ENCODE measurements around the gene MRPL48.

The MRPL48 gene

DNA sequence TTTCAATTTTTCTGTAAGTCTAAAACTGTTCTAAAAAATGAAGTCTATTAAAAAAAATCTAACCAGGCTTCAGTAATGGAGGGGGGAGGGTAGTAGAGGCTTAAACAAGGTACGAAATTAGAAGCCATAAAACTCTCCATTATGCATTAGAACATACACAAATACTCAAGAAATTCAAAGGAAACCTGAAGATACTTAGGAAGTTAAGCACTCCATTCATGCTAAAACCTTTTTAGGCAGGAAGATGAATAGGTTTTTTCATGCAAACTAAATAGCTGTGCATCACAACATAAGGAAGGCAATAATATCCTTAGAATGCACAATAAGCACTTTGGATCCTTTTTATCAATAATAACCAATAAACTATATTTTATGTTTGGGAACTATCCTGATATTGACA, 29.2 kb upstream of the MRPL48 start:
- DNase-seq (ENCODE audit: low spot score) = no peak
- ChIA-PET CTCF (no interaction called here), POLR2A (ENCODE audit: low non-redundant PET) (no interaction called here)
- no peak overlapping the region for H3K27ac ChIP-seq
- TF ChIP-seq, protein P1, sequence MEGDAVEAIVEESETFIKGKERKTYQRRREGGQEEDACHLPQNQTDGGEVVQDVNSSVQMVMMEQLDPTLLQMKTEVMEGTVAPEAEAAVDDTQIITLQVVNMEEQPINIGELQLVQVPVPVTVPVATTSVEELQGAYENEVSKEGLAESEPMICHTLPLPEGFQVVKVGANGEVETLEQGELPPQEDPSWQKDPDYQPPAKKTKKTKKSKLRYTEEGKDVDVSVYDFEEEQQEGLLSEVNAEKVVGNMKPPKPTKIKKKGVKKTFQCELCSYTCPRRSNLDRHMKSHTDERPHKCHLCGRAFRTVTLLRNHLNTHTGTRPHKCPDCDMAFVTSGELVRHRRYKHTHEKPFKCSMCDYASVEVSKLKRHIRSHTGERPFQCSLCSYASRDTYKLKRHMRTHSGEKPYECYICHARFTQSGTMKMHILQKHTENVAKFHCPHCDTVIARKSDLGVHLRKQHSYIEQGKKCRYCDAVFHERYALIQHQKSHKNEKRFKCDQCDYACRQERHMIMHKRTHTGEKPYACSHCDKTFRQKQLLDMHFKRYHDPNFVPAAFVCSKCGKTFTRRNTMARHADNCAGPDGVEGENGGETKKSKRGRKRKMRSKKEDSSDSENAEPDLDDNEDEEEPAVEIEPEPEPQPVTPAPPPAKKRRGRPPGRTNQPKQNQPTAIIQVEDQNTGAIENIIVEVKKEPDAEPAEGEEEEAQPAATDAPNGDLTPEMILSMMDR (conservative IDR thresholded peaks at IDR 0.05; ENCODE audit: low read depth) = no peak

DNA sequence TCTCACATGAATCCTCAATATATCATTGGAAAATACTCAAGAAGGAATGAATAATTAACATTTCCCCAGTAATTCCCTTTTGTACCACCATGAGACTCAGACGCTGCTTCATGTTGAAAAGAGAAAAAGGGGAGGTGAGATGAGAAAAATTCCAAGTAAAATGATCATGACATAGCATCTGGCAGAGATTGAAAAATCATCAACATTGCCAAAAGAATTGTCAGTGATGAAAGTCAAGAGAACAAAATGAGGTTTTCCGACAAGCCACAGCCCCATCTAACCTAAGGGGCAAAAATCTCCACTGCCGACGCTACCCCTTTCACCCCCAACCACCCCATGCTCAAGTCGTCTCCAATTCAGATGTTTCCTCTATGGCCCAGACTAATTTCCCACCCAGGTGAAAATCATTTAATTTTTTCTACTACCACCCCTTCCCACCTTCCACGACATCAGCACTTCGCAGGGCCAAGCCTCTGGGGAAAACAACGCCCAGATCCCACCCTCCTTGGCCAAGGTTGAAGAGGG, 28.0 kb upstream of the MRPL48 start:
- peak; percentile 5 for DNase-seq (ENCODE audit: low spot score)
- H3K27ac ChIP-seq = peak overlapping the region; percentile 96
- TF ChIP-seq, protein P1 (conservative IDR thresholded peaks at IDR 0.05; ENCODE audit: low read depth) = peak; percentile 15; the same call in 1 of the 2 replicates
- ChIA-PET POLR2A (ENCODE audit: low non-redundant PET) (interaction anchor here (1.0 kb wide), 1 partner anchor 86 kb away, joined by 3 read pairs; no protein-coding TSS in a partner anchor), CTCF (interaction anchor here (0.6 kb wide), 1 partner anchor 244 kb away, joined by 3 read pairs; no protein-coding TSS in a partner anchor)

DNA sequence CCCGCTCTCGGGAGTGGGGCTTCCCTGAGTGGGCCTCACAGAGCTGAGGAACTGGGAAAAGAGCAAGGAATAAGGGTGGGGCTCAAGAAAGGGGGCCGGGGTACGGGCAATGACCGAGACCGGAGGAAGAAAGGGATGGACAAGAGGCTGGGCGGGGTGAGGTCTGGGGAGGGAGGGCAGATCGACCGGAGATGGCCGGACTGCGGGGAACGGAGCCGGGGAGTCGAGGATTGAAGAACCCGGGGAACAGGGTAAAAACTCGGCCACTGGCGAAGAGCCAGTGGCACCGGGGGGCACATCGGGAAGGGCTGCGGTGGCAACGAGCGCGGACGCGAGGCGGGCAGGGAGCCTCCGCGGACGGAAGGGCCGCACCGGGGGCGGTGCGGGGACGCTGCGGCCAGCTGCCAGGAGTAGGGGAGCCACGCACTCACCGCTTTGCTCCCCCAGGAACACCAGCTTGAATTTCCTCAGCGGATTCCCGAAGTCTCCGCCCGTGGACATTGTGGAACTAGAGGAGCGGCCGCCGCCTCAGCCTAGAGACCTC, 27.5 kb upstream of the MRPL48 start:
- TF ChIP-seq, protein P1 (conservative IDR thresholded peaks at IDR 0.05; ENCODE audit: low read depth) = no peak
- peak overlapping the region; percentile 96 for H3K27ac ChIP-seq
- peak; percentile 32 for DNase-seq (ENCODE audit: low spot score)
- ChIA-PET POLR2A (ENCODE audit: low non-redundant PET) (interaction anchor here (0.5 to 2.1 kb wide), 3 partner anchors 14 to 86 kb away, joined by 3 to 11 read pairs (median 4); no protein-coding TSS in a partner anchor), CTCF (interaction anchor here (0.6 to 0.7 kb wide), 3 partner anchors 242 to 1036 kb away, joined by 3 to 4 read pairs (median 3); no protein-coding TSS in a partner anchor)

DNA sequence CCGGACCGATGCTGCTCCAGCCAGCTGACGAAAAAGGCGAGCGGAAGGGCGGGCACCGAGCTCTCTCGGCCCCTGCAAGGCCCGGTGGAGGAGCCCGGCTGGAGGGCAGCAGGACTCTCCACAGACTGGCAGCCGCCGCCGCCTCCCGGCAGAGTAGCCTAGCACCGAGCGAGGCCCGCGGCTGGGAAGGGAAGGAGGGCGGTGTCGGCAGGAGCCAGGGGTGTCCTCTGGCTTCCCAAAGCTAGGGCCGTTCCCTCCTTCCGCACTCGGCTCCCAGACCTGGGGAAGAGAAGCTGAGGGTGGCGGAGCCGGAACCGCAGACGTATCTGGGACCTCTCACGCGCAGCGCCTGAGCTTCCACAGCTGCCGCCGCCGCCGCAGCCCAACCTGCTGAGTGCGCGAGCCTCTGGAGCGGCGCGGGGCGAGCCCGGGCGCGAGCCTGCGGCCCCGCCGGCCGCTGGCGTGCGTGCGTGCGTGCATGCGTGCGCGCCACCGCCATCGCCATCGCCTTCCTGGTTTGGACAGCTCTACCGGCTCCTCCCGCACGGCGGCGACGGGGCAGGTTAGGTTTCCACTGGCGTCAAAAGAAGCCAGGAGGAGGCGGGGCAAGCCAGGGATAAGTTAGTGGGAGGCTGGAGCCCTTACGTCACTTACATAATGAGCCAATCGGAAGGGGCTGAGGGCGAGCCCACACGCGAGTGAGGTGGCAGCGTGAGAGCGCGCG, 26.8 kb upstream of the MRPL48 start, which contains the start of gene RAB6A:
Gene RAB6A, minus strand, starts transcription at position 396 of the 724 bp plus-strand sequence. CDS start 439 bp downstream, outside the sequence.
- TF ChIP-seq, protein P1 (conservative IDR thresholded peaks at IDR 0.05; ENCODE audit: low read depth) = peak; percentile 26
- CTCF ChIA-PET = interaction anchor here (0.6 to 1.4 kb wide), 6 partner anchors 11 to 1035 kb away, joined by 3 to 5 read pairs (median 3); no protein-coding TSS in a partner anchor
- DNase-seq (ENCODE audit: low spot score) = peak; percentile 97
- POLR2A ChIA-PET (ENCODE audit: low non-redundant PET) = interaction anchor here (0.5 to 2.1 kb wide), 5 partner anchors 8 to 28 kb away, joined by 3 to 11 read pairs (median 3); no protein-coding TSS in a partner anchor
- peak within 1 kb of the TSS; percentile 96 for H3K27ac ChIP-seq

DNA sequence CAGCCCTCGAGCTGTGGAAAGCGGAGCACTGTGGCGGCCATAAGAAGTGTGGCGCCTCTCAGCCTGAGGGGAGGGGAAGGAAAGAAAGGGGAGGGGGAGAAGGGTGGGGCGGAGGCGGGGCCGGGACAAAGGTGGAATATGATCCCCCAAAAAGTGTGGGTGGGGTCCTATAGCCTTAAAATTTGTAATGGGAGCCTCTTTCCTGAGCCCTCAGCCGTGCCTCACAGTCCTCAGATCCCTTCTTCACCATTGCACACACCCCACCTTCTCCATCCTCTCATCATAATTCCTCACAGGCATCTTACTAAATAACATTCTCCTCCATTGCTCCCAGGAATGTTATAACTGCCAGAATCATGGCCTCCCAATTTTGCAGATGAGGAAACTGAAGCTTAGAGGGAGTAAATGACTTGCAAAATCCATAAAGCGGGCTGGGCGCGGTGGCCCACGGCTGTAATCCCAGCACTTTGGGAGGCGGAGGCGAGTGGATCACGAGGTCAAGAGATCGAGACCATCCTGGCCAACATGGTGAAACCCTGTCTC, 26.2 kb upstream of the MRPL48 start:
- ChIA-PET POLR2A (ENCODE audit: low non-redundant PET) (interaction anchor here (0.8 to 2.1 kb wide), 3 partner anchors 17 to 27 kb away, joined by 3 to 11 read pairs (median 3); no protein-coding TSS in a partner anchor), CTCF (interaction anchor here (0.6 to 1.4 kb wide), 3 partner anchors 10 to 50 kb away, joined by 3 to 5 read pairs (median 3); no protein-coding TSS in a partner anchor)
- TF ChIP-seq, protein P1 (conservative IDR thresholded peaks at IDR 0.05; ENCODE audit: low read depth) = 0 out of 2 replicates have a peak, but pooled peaks have one; percentile 1
- peak overlapping the region; percentile 96 for H3K27ac ChIP-seq
- no peak for DNase-seq (ENCODE audit: low spot score)

DNA sequence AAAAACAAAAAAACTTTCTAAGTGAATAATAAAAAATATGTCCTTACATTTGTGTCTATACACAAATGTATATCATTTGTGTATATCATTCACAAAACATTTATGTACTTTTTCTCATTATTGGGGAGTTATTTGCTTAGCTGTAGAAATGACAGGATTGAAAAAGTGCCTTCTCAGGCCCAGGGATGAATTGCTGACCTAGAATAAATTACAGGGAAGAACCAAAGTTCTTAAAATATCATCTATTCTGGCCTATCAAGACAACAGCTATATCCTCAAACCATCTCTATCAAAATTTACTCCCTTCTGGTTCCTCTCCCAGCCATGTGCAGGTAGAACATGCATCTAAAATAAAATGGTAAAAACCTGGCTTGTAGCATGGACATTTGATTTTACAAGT, 24.9 kb upstream of the MRPL48 start:
- DNase-seq (ENCODE audit: low spot score) = no peak
- TF ChIP-seq, protein P1 (conservative IDR thresholded peaks at IDR 0.05; ENCODE audit: low read depth) = no peak
- ChIA-PET POLR2A (ENCODE audit: low non-redundant PET) (interaction anchor here (0.6 kb wide), 1 partner anchor 43 kb away, joined by 3 read pairs; no protein-coding TSS in a partner anchor), CTCF (interaction anchor here (0.6 to 1.4 kb wide), 2 partner anchors 16 to 51 kb away, joined by 4 to 5 read pairs; no protein-coding TSS in a partner anchor)
- H3K27ac ChIP-seq = no peak overlapping the region
